BLaER1 (cell line): ENCODE measurements around the gene LRRC4C.
"Not testable (repeated sequence)": the region's sequence is repeated elsewhere in the genome, so short reads cannot be mapped to it uniquely, and the experiment has no call there.

Experiments used
- H3K27ac ChIP-seq: shearing (Covaris generic); formaldehyde crosslinking; 2 replicates; pipeline ENCODE4 v1.8.1; 2022
- H3K27me3 ChIP-seq: shearing (Covaris generic); formaldehyde crosslinking; 2 replicates; pipeline ENCODE4 v1.8.1; 2022
- H3K36me3 ChIP-seq: shearing (Covaris generic); formaldehyde crosslinking; 2 replicates; pipeline ENCODE4 v1.8.1; 2022
- H3K4me1 ChIP-seq: shearing (Covaris generic); formaldehyde crosslinking; 2 replicates; pipeline ENCODE4 v1.8.1; 2022
- H3K4me2 ChIP-seq: shearing (Covaris generic); formaldehyde crosslinking; 2 replicates; pipeline ENCODE4 v1.8.1; 2022
- H3K4me3 ChIP-seq: shearing (Covaris generic); formaldehyde crosslinking; 2 replicates; pipeline ENCODE4 v1.8.1; 2022
- H3K9ac ChIP-seq: shearing (Covaris generic); formaldehyde crosslinking; 2 replicates; pipeline ENCODE4 v1.8.1; 2022
- H3K9me3 ChIP-seq: shearing (Covaris generic); formaldehyde crosslinking; 2 replicates; pipeline ENCODE4 v1.8.1; 2022
- H4K20me1 ChIP-seq: shearing (Covaris generic); formaldehyde crosslinking; 2 replicates; pipeline ENCODE4 v1.8.1; 2022
- Cebpa-rat ChIP-seq: shearing (Covaris generic); IDR thresholded peaks from 2 replicates; pipeline ENCODE4 v1.8.1; 2022

LRRC4C gene

GRCh38 chr11:40228662-40229061 is 1230.8 kb downstream of the LRRC4C start:
- H3K36me3 ChIP-seq: no peaks in the 10 kb centered on the region
- H3K27me3 ChIP-seq: no peaks in the 10 kb centered on the region
- H3K27ac ChIP-seq: no peak overlapping the region
- H3K4me2 ChIP-seq: no peak overlapping the region
- H3K9ac ChIP-seq: no peak overlapping the region
- H3K9me3 ChIP-seq: no peaks in the 10 kb centered on the region
- no peak for TF ChIP-seq Cebpa-rat
- H4K20me1 ChIP-seq: no peaks in the 10 kb centered on the region
- no peak overlapping the region for H3K4me3 ChIP-seq
- H3K4me1 ChIP-seq: no peaks in the 10 kb centered on the region

- Histone ChIP-seq H3K9me3 (no peaks in the 10 kb centered on the region), H3K4me2 (no peak overlapping the region), H3K27me3 (no peaks in the 10 kb centered on the region), H3K36me3 (no peaks in the 10 kb centered on the region), H3K4me3 (no peak overlapping the region), H4K20me1 (no peaks in the 10 kb centered on the region), H3K9ac (no peak overlapping the region), H3K4me1 (no peaks in the 10 kb centered on the region), H3K27ac (no peak overlapping the region)
- TF ChIP-seq Cebpa-rat: no peak
These were observed 1231.7 kb downstream of the LRRC4C start for GRCh38 chr11:40227730-40228129.

- Histone ChIP-seq H3K36me3 (no peaks in the 10 kb centered on the region), H3K9me3 (no peaks in the 10 kb centered on the region), H3K9ac (no peak overlapping the region), H3K4me3 (no peak overlapping the region), H4K20me1 (no peaks in the 10 kb centered on the region), H3K27me3 (no peaks in the 10 kb centered on the region), H3K27ac (no peak overlapping the region), H3K4me1 (no peaks in the 10 kb centered on the region), H3K4me2 (no peak overlapping the region)
- TF ChIP-seq Cebpa-rat: no peak
These were observed 1232.8 kb downstream of the LRRC4C start for GRCh38 chr11:40226654-40227053.

- no peaks in the 10 kb centered on the region for H3K36me3 ChIP-seq
- H3K9me3 ChIP-seq: no peaks in the 10 kb centered on the region
- H3K4me3 ChIP-seq: no peak overlapping the region
- no peaks in the 10 kb centered on the region for H3K27me3 ChIP-seq
- no peak for TF ChIP-seq Cebpa-rat
- H4K20me1 ChIP-seq: no peaks in the 10 kb centered on the region
- no peak overlapping the region for H3K9ac ChIP-seq
- no peaks in the 10 kb centered on the region for H3K4me1 ChIP-seq
- no peak overlapping the region for H3K27ac ChIP-seq
- H3K4me2 ChIP-seq: no peak overlapping the region
These were observed 1235.7 kb downstream of the LRRC4C start for GRCh38 chr11:40223596-40224330.

- H3K9me3 ChIP-seq: no peaks in the 10 kb centered on the region
- H3K27ac ChIP-seq: no peak overlapping the region
- H3K9ac ChIP-seq: no peak overlapping the region
- no peaks in the 10 kb centered on the region for H3K27me3 ChIP-seq
- no peaks in the 10 kb centered on the region for H3K4me1 ChIP-seq
- H3K4me2 ChIP-seq: no peak overlapping the region
- H4K20me1 ChIP-seq: no peaks in the 10 kb centered on the region
- H3K36me3 ChIP-seq: no peaks in the 10 kb centered on the region
- H3K4me3 ChIP-seq: no peak overlapping the region
- TF ChIP-seq Cebpa-rat: no peak
These were observed 1240.1 kb downstream of the LRRC4C start for GRCh38 chr11:40219401-40219800.

- Histone ChIP-seq H3K9ac (no peak overlapping the region), H4K20me1 (no peaks in the 10 kb centered on the region), H3K4me2 (no peak overlapping the region), H3K4me3 (no peak overlapping the region), H3K27me3 (no peaks in the 10 kb centered on the region), H3K27ac (no peak overlapping the region), H3K9me3 (no peaks in the 10 kb centered on the region), H3K4me1 (no peaks in the 10 kb centered on the region), H3K36me3 (no peaks in the 10 kb centered on the region)
- TF ChIP-seq Cebpa-rat: no peak
These were observed 1243.9 kb downstream of the LRRC4C start for GRCh38 chr11:40215556-40215955.

- H4K20me1 ChIP-seq: no peaks in the 10 kb centered on the region
- H3K9me3 ChIP-seq: no peaks in the 10 kb centered on the region
- H3K4me1 ChIP-seq: no peaks in the 10 kb centered on the region
- H3K27me3 ChIP-seq: no peaks in the 10 kb centered on the region
- no peak overlapping the region for H3K27ac ChIP-seq
- H3K4me2 ChIP-seq: no peak overlapping the region
- no peak overlapping the region for H3K4me3 ChIP-seq
- TF ChIP-seq Cebpa-rat: no peak
- H3K36me3 ChIP-seq: no peaks in the 10 kb centered on the region
- no peak overlapping the region for H3K9ac ChIP-seq
These were observed 1252.0 kb downstream of the LRRC4C start for GRCh38 chr11:40207416-40207815.

- no peak for TF ChIP-seq Cebpa-rat
- no peak overlapping the region for H3K4me3 ChIP-seq
- no peaks in the 10 kb centered on the region for H3K9me3 ChIP-seq
- no peaks in the 10 kb centered on the region for H3K27me3 ChIP-seq
- H3K27ac ChIP-seq: no peak overlapping the region
- no peak overlapping the region for H3K4me2 ChIP-seq
- no peak overlapping the region for H3K9ac ChIP-seq
- no peaks in the 10 kb centered on the region for H3K4me1 ChIP-seq
- H3K36me3 ChIP-seq: no peaks in the 10 kb centered on the region
- H4K20me1 ChIP-seq: no peaks in the 10 kb centered on the region
These were observed 1255.2 kb downstream of the LRRC4C start for GRCh38 chr11:40204228-40204627.

- TF ChIP-seq Cebpa-rat: no peak
- Histone ChIP-seq H3K4me3 (no peak overlapping the region), H3K27me3 (no peaks in the 10 kb centered on the region), H3K9ac (no peak overlapping the region), H3K9me3 (no peaks in the 10 kb centered on the region), H4K20me1 (no peaks in the 10 kb centered on the region), H3K4me1 (no peaks in the 10 kb centered on the region), H3K27ac (no peak overlapping the region), H3K36me3 (no peaks in the 10 kb centered on the region), H3K4me2 (no peak overlapping the region)
These were observed 1255.8 kb downstream of the LRRC4C start for GRCh38 chr11:40203606-40204005.

- H3K27me3 ChIP-seq: no peaks in the 10 kb centered on the region
- H3K4me2 ChIP-seq: no peak overlapping the region
- no peak overlapping the region for H3K9ac ChIP-seq
- no peak for TF ChIP-seq Cebpa-rat
- H3K9me3 ChIP-seq: no peaks in the 10 kb centered on the region
- no peaks in the 10 kb centered on the region for H4K20me1 ChIP-seq
- no peak overlapping the region for H3K4me3 ChIP-seq
- no peak overlapping the region for H3K27ac ChIP-seq
- no peaks in the 10 kb centered on the region for H3K36me3 ChIP-seq
- no peaks in the 10 kb centered on the region for H3K4me1 ChIP-seq
These were observed 1256.7 kb downstream of the LRRC4C start for GRCh38 chr11:40202589-40203270.

- not testable (repeated sequence) for H3K27ac ChIP-seq, H3K4me3 ChIP-seq, H3K36me3 ChIP-seq, H3K27me3 ChIP-seq, H3K4me2 ChIP-seq, H3K9ac ChIP-seq, H3K4me1 ChIP-seq, H3K9me3 ChIP-seq, H4K20me1 ChIP-seq
These were observed 1266.9 kb downstream of the LRRC4C start for GRCh38 chr11:40192590-40192989.
